Measurements from ENCODE around the gene TLE2. TPM values are rescaled to one million over a fixed set of nuclear protein-coding genes. Genes with fewer than 3 reads are reported as not detected.

Gene TLE2
- total RNA-seq, 1 experiment from 2014 or later: 35.6 TPM

DNA sequence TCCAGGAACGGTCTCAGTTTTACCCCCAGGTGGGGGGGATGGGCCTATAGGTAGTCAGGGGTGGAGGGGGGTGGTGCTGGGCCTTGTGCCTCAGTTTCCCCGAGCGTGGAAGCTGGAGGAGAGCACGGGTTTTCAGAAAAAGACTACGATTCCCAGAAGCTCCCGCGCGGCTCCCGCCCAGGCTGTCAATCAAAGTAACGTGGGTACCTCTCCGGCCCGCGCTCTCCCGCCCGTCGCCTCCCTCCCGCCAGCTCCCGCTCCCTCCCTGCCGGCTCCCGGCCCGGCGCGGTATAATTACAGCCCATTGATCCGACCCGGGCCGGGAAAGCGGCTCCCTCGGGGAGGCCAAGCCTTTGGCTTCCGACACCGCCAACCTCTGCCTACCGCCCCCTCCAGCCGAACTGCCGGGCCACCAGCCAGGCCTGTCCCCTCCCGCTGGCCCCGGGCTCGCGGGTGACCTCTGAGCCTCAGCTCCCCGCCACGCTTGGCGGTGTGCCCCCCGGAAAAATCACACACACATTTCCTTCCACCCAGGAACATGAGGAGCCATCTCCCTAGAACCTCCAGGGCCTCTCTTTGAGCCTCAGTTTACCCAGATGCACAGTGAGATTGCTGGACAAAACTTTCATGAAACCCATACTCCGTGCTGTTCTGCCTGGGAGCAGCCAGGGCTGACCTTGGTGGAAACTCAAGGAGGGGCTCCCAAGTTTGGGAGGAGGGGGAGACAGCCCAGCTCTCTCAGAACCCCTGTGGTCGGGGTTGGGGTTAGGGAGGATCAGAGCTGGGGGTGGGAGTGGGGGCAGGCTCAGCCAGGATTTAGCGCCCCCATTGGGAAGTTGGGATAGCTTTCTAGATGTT lies 7.3 kb upstream of the TLE2 start:
- Histone ChIP-seq H3K9me2 (ENCODE audit: insufficient read depth) (no peaks in the 10 kb centered on the region), H3K27ac (ENCODE audit: low read depth, low read length) (peak overlapping the region; percentile 94), H3K27me3 (ENCODE audit: insufficient read depth, low read length) (no peaks in the 10 kb centered on the region; the same call in 1 of the 2 replicates), H3K4me2 (ENCODE audit: low read length) (peak overlapping the region; percentile 98), H3K36me3 (ENCODE audit: control insufficient read depth in 1 of 2, insufficient read depth in 2 of 2, low read length in 2 of 2) (no peaks in the 10 kb centered on the region), H3K9ac (ENCODE audit: low read length) (peak overlapping the region; percentile 75), H3K79me2 (ENCODE audit: insufficient read depth, low read length) (no peaks in the 10 kb centered on the region), H3K9me3 (ENCODE audit: control insufficient read depth in 1 of 2, insufficient read depth in 1 of 2, low read depth in 1 of 2, low read length in 2 of 2) (no peaks in the 10 kb centered on the region), H2AFZ (ENCODE audit: low read depth, low read length, poor library complexity, severe bottlenecking) (peak overlapping the region; percentile 98), H4K20me1 (ENCODE audit: insufficient read depth) (no peaks in the 10 kb centered on the region), H3K4me1 (ENCODE audit: control insufficient read depth in 1 of 2, insufficient read depth in 2 of 2, low read length in 2 of 2) (peaks cover 34 to 61% of the 10 kb centered on the region in 2 experiments), H3K4me3 (replicated peaks in 1 of 2; ENCODE audit: low read depth in 1 of 2, low read length in 2 of 2) (peak overlapping the region; percentile 49 to 70)
- POLR2A ChIA-PET: interaction anchor here (0.6 to 1.6 kb wide), 10 partner anchors 16 to 573 kb away, joined by 3 to 8 read pairs (median 3); no protein-coding TSS in a partner anchor
- ATAC-seq: peak; percentile 78
- CTCF ChIA-PET: interaction anchor here (0.6 to 2.0 kb wide), 14 partner anchors 8 to 951 kb away, joined by 3 to 20 read pairs (median 4); no protein-coding TSS in a partner anchor
- peak; percentile 44; the same call in 1 of the 2 replicates for TF ChIP-seq SP1 (IDR thresholded peaks at IDR 0.05; ENCODE audit: low read depth)
- peak; percentile 60 for TF ChIP-seq EGR1 (IDR thresholded peaks at IDR 0.05; ENCODE audit: low read depth)
- TF ChIP-seq, protein P1, sequence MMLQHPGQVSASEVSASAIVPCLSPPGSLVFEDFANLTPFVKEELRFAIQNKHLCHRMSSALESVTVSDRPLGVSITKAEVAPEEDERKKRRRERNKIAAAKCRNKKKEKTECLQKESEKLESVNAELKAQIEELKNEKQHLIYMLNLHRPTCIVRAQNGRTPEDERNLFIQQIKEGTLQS (IDR thresholded peaks at IDR 0.05): no peak
- peak; percentile 60 for TF ChIP-seq POLR2AphosphoS5 (IDR thresholded peaks at IDR 0.05; ENCODE audit: low read depth, low read length)
- peak; percentile 61 for TF ChIP-seq MAX (IDR thresholded peaks at IDR 0.05)
- peak; percentile 39; the same call in 1 of the 2 replicates for TF ChIP-seq ZFX (IDR thresholded peaks at IDR 0.05)
- TF ChIP-seq, protein P2, sequence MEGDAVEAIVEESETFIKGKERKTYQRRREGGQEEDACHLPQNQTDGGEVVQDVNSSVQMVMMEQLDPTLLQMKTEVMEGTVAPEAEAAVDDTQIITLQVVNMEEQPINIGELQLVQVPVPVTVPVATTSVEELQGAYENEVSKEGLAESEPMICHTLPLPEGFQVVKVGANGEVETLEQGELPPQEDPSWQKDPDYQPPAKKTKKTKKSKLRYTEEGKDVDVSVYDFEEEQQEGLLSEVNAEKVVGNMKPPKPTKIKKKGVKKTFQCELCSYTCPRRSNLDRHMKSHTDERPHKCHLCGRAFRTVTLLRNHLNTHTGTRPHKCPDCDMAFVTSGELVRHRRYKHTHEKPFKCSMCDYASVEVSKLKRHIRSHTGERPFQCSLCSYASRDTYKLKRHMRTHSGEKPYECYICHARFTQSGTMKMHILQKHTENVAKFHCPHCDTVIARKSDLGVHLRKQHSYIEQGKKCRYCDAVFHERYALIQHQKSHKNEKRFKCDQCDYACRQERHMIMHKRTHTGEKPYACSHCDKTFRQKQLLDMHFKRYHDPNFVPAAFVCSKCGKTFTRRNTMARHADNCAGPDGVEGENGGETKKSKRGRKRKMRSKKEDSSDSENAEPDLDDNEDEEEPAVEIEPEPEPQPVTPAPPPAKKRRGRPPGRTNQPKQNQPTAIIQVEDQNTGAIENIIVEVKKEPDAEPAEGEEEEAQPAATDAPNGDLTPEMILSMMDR (IDR thresholded peaks at IDR 0.05 in 2 of 3, conservative IDR thresholded peaks at IDR 0.05 in 1 of 3; ENCODE audit: borderline replicate concordance in 1 of 3, insufficient read depth in 1 of 3, low read depth in 2 of 3, low read length in 2 of 3): peak in 2 of 3 experiments; percentile 22 to 51; a peak in 2 of 6 replicates
- TF ChIP-seq TCF7L2 (IDR thresholded peaks at IDR 0.05; ENCODE audit: borderline replicate concordance, extremely low read depth, insufficient read depth, insufficient read length): peak; percentile 67
- TF ChIP-seq, protein P3, sequence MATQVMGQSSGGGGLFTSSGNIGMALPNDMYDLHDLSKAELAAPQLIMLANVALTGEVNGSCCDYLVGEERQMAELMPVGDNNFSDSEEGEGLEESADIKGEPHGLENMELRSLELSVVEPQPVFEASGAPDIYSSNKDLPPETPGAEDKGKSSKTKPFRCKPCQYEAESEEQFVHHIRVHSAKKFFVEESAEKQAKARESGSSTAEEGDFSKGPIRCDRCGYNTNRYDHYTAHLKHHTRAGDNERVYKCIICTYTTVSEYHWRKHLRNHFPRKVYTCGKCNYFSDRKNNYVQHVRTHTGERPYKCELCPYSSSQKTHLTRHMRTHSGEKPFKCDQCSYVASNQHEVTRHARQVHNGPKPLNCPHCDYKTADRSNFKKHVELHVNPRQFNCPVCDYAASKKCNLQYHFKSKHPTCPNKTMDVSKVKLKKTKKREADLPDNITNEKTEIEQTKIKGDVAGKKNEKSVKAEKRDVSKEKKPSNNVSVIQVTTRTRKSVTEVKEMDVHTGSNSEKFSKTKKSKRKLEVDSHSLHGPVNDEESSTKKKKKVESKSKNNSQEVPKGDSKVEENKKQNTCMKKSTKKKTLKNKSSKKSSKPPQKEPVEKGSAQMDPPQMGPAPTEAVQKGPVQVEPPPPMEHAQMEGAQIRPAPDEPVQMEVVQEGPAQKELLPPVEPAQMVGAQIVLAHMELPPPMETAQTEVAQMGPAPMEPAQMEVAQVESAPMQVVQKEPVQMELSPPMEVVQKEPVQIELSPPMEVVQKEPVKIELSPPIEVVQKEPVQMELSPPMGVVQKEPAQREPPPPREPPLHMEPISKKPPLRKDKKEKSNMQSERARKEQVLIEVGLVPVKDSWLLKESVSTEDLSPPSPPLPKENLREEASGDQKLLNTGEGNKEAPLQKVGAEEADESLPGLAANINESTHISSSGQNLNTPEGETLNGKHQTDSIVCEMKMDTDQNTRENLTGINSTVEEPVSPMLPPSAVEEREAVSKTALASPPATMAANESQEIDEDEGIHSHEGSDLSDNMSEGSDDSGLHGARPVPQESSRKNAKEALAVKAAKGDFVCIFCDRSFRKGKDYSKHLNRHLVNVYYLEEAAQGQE (IDR thresholded peaks at IDR 0.05; ENCODE audit: low read depth): no peak
- no peak for TF ChIP-seq FOSL1 (IDR thresholded peaks at IDR 0.05; ENCODE audit: low read depth)
- TF ChIP-seq CBX3 (IDR thresholded peaks at IDR 0.05; ENCODE audit: low read depth): peak; percentile 26; the same call in 1 of the 2 replicates
- intact Hi-C loops (cut with micrococcal nuclease): no loop called here
- RAD21 ChIA-PET (ENCODE audit: low non-redundant PET in 1 of 2, low total read pairs in 2 of 2, uncharacterized antibody in 2 of 2, unreplicated experiment in 2 of 2): interaction anchor here (0.6 to 1.4 kb wide), 5 partner anchors 10 to 86 kb away, joined by 3 to 4 read pairs (median 4); no protein-coding TSS in a partner anchor
- DNase-seq (ENCODE audit: low read depth, low spot score): peak; percentile 82
- BruUV-seq (replicated peaks): no TSS peak

All from HCT116 (cell line).